SK-N-SH treated with all-trans-retinoic acid at 6 μM for 48 hours (cell line): ENCODE measurements around the gene DGKG.

Experiments
- ATAC-seq: fragments of 200-7000 bp; cut with Tn5 transposase; 3 replicates; pipeline ENCODE4 v1.9.1; 2020; ENCODE audit warnings: mild to moderate bottlenecking, moderate library complexity
- ARNTL ChIP-seq: fragments of 450-650 bp; formaldehyde crosslinking; IDR thresholded peaks from 2 replicates; pipeline ENCODE4 v1.5.0; 2020; ENCODE audit warnings: low read depth, mild to moderate bottlenecking, moderate library complexity, borderline replicate concordance
- BACH2 ChIP-seq: fragments of 250-450 bp; sonication (Bioruptor Pico); IDR thresholded peaks from 2 replicates; pipeline ENCODE4 v1.9.0; 2021; ENCODE audit warnings: mild to moderate bottlenecking, borderline replicate concordance
- CSDC2 ChIP-seq: fragments of 250-450 bp; sonication (Bioruptor Pico); IDR thresholded peaks from 2 replicates; pipeline ENCODE4 v1.5.0; 2020; ENCODE audit warnings: mild to moderate bottlenecking, moderate library complexity
- ESRRG ChIP-seq: fragments of 250-450 bp; sonication (Bioruptor Pico); IDR thresholded peaks from 2 replicates; pipeline ENCODE4 v1.6.1; 2021; ENCODE audit warnings: mild to moderate bottlenecking
- GLIS3 ChIP-seq: fragments of 250-450 bp; sonication (Bioruptor Pico); IDR thresholded peaks from 2 replicates; pipeline ENCODE4 v1.5.0; 2020; ENCODE audit warnings: mild to moderate bottlenecking, moderate library complexity
- ISL1 ChIP-seq: fragments of 250-450 bp; sonication (Bioruptor Pico); IDR thresholded peaks from 2 replicates; pipeline ENCODE4 v2.1.2; 2022; ENCODE audit warnings: mild to moderate bottlenecking, moderate library complexity
- OSR1 ChIP-seq: fragments of 250-450 bp; sonication (Bioruptor Pico); IDR thresholded peaks from 2 replicates; pipeline ENCODE4 v1.8.0; 2022; ENCODE audit warnings: moderate library complexity, mild to moderate bottlenecking, inconsistent platforms
- PPARA ChIP-seq: fragments of 250-450 bp; sonication (Bioruptor Pico); IDR thresholded peaks from 2 replicates; pipeline ENCODE4 v1.5.0; 2020; ENCODE audit warnings: mild to moderate bottlenecking, borderline replicate concordance
- RARB ChIP-seq: fragments of 250-450 bp; sonication (Bioruptor Pico); IDR thresholded peaks from 2 replicates; pipeline ENCODE4 v1.8.0; 2021; ENCODE audit warnings: mild to moderate bottlenecking, moderate library complexity
- SNAI2 ChIP-seq: fragments of 250-450 bp; sonication (Bioruptor Pico); IDR thresholded peaks from 2 replicates; pipeline ENCODE4 v1.5.0; 2020; ENCODE audit warnings: mild to moderate bottlenecking, moderate library complexity
- TOX ChIP-seq: fragments of 250-450 bp; sonication (Bioruptor Pico); IDR thresholded peaks from 2 replicates; pipeline ENCODE4 v1.8.0; 2021; ENCODE audit warnings: mild to moderate bottlenecking, moderate library complexity, borderline replicate concordance
- ZC3H10 ChIP-seq: fragments of 250-450 bp; sonication (Bioruptor Pico); IDR thresholded peaks from 2 replicates; pipeline ENCODE4 v1.5.1; 2021; ENCODE audit warnings: mild to moderate bottlenecking, moderate library complexity
- ZFP30 ChIP-seq: fragments of 450-650 bp; formaldehyde crosslinking; IDR thresholded peaks from 2 replicates; pipeline ENCODE4 v1.5.0; 2022; ENCODE audit warnings: mild to moderate bottlenecking, moderate library complexity
- ZNF565 ChIP-seq: fragments of 450-650 bp; formaldehyde crosslinking; conservative IDR thresholded peaks from 2 replicates; pipeline ENCODE4 v1.5.0; 2020; ENCODE audit warnings: low read depth, mild to moderate bottlenecking, moderate library complexity
- ZNF8 ChIP-seq: fragments of 450-650 bp; formaldehyde crosslinking; IDR thresholded peaks from 2 replicates; pipeline ENCODE4 v1.5.0; 2020; ENCODE audit warnings: mild to moderate bottlenecking, moderate library complexity
- TF ChIP-seq, protein P1 (sequence below): fragments of 250-450 bp; sonication (Bioruptor Pico); IDR thresholded peaks from 2 replicates; pipeline ENCODE4 v1.5.1; 2020; ENCODE audit warnings: low read depth, mild to moderate bottlenecking, moderate library complexity
- TF ChIP-seq, protein P2 (sequence below): fragments of 250-450 bp; sonication (Bioruptor Pico); IDR thresholded peaks from 2 replicates; pipeline ENCODE4 v1.5.0; 2020; ENCODE audit warnings: mild to moderate bottlenecking, moderate library complexity
- TF ChIP-seq, protein P3 (sequence below): fragments of 250-450 bp; sonication (Bioruptor Pico); IDR thresholded peaks from 2 replicates; pipeline ENCODE4 v1.8.0; 2021; ENCODE audit warnings: low read depth, mild to moderate bottlenecking, moderate library complexity, borderline replicate concordance
- TF ChIP-seq, protein P4 (sequence below): fragments of 250-450 bp; sonication (Bioruptor Pico); IDR thresholded peaks from 2 replicates; pipeline ENCODE4 v1.8.0; 2020; ENCODE audit warnings: mild to moderate bottlenecking, moderate library complexity, borderline replicate concordance

Gene DGKG

DNA sequence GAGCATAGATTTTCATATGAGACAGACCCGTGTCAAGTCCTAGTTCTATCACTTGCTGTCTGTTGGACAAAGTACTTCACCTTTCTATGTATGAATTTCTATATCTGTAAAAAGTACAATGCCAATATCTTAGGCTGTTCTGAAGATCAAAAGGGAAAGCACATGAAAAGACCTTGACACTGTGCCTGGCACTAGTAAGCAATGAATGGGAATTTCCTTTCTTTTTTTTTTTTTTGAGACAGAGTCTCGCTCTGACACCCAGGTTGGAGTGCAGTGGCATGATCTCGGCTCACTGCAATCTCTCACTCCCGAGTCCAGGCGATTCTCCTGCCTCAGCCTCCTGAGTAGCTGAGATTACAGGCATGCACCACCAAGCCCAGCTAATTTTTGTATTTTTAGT is 217.8 kb downstream of the DGKG start:
- TF ChIP-seq RARB (CRISPR knock-in tag) (no peak), OSR1 (CRISPR knock-in tag) (no peak)
- TF ChIP-seq, protein P1, sequence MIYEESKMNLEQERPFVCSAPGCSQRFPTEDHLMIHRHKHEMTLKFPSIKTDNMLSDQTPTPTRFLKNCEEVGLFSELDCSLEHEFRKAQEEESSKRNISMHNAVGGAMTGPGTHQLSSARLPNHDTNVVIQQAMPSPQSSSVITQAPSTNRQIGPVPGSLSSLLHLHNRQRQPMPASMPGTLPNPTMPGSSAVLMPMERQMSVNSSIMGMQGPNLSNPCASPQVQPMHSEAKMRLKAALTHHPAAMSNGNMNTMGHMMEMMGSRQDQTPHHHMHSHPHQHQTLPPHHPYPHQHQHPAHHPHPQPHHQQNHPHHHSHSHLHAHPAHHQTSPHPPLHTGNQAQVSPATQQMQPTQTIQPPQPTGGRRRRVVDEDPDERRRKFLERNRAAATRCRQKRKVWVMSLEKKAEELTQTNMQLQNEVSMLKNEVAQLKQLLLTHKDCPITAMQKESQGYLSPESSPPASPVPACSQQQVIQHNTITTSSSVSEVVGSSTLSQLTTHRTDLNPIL (CRISPR knock-in tag): no peak
- no peak for ATAC-seq

DNA sequence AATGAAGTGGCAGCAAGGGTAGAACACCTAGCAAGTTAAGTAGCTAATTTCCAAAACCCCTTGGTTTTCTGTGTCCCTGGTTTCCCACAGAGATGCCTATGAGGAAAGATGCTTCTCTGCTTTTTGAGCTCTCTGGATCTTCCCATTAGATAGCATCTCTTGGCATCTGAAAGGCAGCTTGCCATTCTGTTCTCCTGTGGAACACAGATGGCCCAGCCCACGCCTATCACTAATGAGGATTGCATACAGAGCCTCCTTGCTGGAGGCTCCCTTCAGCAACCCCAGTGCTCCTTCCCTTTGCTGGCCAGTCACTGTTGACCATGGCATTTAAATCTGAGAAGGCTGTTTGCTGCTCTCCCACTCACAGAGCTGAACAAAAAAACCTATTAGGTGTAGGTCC is 218.8 kb downstream of the DGKG start:
- no peak for TF ChIP-seq ESRRG (CRISPR knock-in tag)
- TF ChIP-seq, protein P2, sequence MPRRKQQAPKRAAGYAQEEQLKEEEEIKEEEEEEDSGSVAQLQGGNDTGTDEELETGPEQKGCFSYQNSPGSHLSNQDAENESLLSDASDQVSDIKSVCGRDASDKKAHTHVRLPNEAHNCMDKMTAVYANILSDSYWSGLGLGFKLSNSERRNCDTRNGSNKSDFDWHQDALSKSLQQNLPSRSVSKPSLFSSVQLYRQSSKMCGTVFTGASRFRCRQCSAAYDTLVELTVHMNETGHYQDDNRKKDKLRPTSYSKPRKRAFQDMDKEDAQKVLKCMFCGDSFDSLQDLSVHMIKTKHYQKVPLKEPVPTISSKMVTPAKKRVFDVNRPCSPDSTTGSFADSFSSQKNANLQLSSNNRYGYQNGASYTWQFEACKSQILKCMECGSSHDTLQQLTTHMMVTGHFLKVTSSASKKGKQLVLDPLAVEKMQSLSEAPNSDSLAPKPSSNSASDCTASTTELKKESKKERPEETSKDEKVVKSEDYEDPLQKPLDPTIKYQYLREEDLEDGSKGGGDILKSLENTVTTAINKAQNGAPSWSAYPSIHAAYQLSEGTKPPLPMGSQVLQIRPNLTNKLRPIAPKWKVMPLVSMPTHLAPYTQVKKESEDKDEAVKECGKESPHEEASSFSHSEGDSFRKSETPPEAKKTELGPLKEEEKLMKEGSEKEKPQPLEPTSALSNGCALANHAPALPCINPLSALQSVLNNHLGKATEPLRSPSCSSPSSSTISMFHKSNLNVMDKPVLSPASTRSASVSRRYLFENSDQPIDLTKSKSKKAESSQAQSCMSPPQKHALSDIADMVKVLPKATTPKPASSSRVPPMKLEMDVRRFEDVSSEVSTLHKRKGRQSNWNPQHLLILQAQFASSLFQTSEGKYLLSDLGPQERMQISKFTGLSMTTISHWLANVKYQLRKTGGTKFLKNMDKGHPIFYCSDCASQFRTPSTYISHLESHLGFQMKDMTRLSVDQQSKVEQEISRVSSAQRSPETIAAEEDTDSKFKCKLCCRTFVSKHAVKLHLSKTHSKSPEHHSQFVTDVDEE (CRISPR knock-in tag): 0 out of 2 replicates have a peak, but pooled peaks have one; percentile 43
- ATAC-seq: no peak; the same call in 2 of the 3 replicates

DNA sequence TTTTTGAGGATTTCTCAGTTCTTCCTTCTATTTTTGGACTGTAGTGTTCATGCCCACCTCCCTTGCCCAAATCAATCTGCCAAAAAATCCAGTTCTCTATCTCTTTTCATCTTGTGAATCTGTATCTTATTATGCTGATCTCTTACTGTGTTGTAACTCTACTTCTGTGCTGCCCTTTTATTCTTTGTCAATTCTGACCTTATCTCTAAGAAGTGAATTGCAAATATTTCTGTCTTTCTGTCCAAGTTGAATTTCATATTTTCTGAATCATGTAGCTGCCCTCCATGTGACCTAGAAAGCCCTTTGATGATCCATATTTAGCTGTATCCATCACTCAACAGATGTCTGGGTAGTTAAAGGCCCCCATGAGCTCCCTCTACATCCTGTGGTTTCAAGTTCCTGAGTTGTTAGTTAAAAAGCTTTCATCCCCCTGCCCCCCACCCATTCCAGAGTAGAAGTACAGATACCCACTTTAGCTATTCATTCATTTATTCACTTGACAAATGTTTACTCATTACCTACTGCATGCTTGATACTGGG is 219.6 kb downstream of the DGKG start:
- no peak for ATAC-seq
- no peak for TF ChIP-seq ZNF565 (CRISPR knock-in tag)
- TF ChIP-seq GLIS3 (CRISPR knock-in tag): no peak
- TF ChIP-seq, protein P3, sequence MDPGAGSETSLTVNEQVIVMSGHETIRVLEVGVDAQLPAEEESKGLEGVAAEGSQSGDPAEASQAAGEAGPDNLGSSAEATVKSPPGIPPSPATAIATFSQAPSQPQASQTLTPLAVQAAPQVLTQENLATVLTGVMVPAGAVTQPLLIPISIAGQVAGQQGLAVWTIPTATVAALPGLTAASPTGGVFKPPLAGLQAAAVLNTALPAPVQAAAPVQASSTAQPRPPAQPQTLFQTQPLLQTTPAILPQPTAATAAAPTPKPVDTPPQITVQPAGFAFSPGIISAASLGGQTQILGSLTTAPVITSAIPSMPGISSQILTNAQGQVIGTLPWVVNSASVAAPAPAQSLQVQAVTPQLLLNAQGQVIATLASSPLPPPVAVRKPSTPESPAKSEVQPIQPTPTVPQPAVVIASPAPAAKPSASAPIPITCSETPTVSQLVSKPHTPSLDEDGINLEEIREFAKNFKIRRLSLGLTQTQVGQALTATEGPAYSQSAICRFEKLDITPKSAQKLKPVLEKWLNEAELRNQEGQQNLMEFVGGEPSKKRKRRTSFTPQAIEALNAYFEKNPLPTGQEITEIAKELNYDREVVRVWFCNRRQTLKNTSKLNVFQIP (CRISPR knock-in tag): no peak
- TF ChIP-seq ZC3H10: no peak
- TF ChIP-seq CSDC2 (CRISPR knock-in tag): no peak
- no peak; the same call in 1 of the 2 replicates for TF ChIP-seq ISL1 (CRISPR knock-in tag)
- no peak for TF ChIP-seq TOX (CRISPR knock-in tag)
- no peak for TF ChIP-seq ESRRG (CRISPR knock-in tag)
- no peak for TF ChIP-seq ZFP30
- TF ChIP-seq, protein P4, sequence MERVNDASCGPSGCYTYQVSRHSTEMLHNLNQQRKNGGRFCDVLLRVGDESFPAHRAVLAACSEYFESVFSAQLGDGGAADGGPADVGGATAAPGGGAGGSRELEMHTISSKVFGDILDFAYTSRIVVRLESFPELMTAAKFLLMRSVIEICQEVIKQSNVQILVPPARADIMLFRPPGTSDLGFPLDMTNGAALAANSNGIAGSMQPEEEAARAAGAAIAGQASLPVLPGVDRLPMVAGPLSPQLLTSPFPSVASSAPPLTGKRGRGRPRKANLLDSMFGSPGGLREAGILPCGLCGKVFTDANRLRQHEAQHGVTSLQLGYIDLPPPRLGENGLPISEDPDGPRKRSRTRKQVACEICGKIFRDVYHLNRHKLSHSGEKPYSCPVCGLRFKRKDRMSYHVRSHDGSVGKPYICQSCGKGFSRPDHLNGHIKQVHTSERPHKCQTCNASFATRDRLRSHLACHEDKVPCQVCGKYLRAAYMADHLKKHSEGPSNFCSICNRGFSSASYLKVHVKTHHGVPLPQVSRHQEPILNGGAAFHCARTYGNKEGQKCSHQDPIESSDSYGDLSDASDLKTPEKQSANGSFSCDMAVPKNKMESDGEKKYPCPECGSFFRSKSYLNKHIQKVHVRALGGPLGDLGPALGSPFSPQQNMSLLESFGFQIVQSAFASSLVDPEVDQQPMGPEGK: no peak
- TF ChIP-seq OSR1 (CRISPR knock-in tag): no peak
- TF ChIP-seq BACH2 (CRISPR knock-in tag): no peak
- no peak for TF ChIP-seq PPARA
- TF ChIP-seq, protein P1 (CRISPR knock-in tag): no peak
- no peak for TF ChIP-seq ARNTL
- TF ChIP-seq RARB (CRISPR knock-in tag): no peak
- TF ChIP-seq ZNF8: no peak
- TF ChIP-seq, protein P2 (CRISPR knock-in tag): no peak
- TF ChIP-seq SNAI2 (CRISPR knock-in tag): no peak
